SH-SY5Y (cell line): ENCODE data around the gene RABEP2.

Experiments used
- GATA2 ChIP-seq: IDR thresholded peaks from 2 replicates; pipeline ENCODE4 v1.6.1; 2011; ENCODE audit warnings: mild to moderate bottlenecking, low read depth, low read length
- GATA3 ChIP-seq: IDR thresholded peaks from 2 replicates; pipeline ENCODE4 v1.6.1; 2011; ENCODE audit warnings: low read depth, mild to moderate bottlenecking, low read length, moderate library complexity

The RABEP2 gene

DNA sequence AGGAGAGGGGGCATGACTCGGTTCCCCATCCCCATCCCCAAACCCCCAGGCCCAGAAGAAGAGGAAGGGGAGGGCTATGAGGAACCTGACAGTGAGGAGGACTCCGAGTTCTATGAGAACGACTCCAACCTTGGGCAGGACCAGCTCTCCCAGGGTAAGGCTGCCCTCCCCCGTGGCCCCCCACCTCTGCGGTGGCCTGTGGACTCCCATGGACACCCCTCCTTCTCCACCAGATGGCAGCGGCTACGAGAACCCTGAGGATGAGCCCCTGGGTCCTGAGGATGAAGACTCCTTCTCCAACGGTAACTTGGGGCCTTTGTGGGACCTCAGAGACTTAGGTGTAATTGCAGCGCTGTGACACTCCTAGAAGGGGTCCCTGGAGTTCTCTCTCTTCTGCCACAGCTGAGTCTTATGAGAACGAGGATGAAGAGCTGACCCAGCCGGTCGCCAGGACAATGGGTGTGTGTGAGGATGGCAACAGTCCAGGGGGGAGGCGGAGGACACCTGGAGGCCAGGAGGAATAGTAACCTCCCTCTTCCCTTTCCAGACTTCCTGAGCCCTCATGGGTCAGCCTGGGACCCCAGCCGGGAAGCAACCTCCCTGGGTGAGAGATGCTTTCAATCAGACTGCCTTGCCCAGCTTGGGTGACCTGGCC, 12.3 kb upstream of the RABEP2 start:
- TF ChIP-seq GATA2: no peak

DNA sequence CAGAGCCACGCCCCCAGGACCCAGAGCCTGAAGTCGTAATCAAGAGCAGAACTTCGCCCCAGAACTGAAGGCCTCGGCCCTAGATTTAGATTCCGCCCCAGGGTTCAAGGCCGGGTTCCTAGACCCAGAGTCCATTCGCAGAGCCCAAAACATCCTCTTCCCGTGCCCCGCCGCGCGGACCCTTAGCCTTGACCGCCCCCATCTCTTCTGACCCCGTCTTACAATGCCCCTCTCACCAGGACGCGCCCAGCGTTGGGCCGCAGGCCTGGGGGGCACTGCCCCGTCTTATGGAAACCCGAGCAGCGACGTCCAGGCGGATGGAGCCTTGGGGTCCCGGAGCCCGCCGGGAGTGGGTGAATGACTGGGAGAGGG, 11.7 kb upstream of the RABEP2 start:
- TF ChIP-seq GATA2: no peak
- TF ChIP-seq GATA3: no peak

- TF ChIP-seq GATA3: no peak
- no peak for TF ChIP-seq GATA2
Measured at GRCh38 chr16:28935924-28936783, 11.1 kb upstream of the RABEP2 start.

DNA sequence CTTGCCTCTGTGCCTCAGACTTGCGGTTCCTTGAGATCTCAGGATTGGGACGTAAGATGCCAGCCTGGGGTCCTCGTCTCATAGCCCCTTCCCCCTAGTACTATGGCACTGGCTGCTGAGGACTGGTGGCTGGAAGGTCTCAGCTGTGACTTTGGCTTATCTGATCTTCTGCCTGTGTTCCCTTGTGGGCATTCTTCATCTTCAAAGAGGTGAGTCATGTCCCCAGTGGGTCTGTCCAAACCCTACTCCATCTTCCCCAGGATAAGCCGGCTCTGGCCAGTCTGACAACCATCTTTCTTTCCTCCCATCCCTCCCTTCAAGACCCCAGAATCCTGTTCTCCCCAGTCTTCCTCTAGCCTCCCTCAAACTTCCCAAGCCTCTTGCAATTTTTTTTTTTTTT, 10.3 kb upstream of the RABEP2 start:
- TF ChIP-seq GATA3 (no peak), GATA2 (no peak)

GRCh38 chr16:28933171-28933570, 8.1 kb upstream of the RABEP2 start:
- no peak for TF ChIP-seq GATA3
- TF ChIP-seq GATA2: no peak

GRCh38 chr16:28932339-28933141, 7.5 kb upstream of the RABEP2 start:
- no peak for TF ChIP-seq GATA2

DNA sequence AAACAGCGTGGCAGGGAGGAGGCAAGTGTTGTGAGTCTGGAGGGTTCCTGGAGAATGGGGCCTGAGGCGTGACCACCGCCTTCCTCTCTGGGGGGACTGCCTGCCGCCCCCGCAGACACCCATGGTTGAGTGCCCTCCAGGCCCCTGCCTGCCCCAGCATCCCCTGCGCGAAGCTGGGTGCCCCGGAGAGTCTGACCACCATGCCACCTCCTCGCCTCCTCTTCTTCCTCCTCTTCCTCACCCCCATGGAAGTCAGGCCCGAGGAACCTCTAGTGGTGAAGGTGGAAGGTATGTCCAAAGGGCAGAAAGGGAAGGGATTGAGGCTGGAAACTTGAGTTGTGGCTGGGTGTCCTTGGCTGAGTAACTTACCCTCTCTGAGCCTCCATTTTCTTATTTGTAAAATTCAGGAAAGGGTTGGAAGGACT, 6.8 kb upstream of the RABEP2 start, which contains the start of gene CD19:
CD19 (plus strand) TSS at position 171 of the 425 bp plus-strand sequence; CDS start at position 201, 30 bp downstream.
- TF ChIP-seq GATA2: no peak
- no peak for TF ChIP-seq GATA3

DNA sequence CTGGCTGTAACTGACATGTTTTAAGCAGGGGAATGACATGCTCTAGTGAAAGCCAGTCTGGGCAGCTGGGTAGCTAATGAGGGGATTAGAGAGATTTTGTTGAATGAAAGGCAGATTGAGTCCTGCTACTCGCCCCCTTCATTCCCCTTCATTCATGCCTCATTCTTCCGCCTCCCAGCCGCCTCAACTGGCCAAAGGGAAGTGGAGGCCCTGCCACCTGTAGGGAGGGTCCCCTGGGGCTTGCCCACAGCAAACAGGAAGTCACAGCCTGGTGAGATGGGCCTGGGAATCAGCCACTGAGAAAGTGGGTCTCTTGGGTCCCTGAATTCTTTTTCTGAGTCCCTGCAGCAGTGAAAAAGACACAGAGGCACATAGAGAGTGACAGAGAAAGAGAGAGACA, 5.6 kb upstream of the RABEP2 start:
- TF ChIP-seq GATA2 (no peak), GATA3 (no peak)

- TF ChIP-seq GATA2 (no peak), GATA3 (no peak)
Measured at GRCh38 chr16:28930203-28930602, 5.2 kb upstream of the RABEP2 start.

- TF ChIP-seq GATA3 (no peak), GATA2 (no peak)
Measured at GRCh38 chr16:28927815-28928214, 2.8 kb upstream of the RABEP2 start.

- TF ChIP-seq GATA2 (peak; percentile 53; the same call in 1 of the 2 replicates), GATA3 (no peak)
Measured at GRCh38 chr16:28925386-28926228, 569 bp upstream of the RABEP2 start.

DNA sequence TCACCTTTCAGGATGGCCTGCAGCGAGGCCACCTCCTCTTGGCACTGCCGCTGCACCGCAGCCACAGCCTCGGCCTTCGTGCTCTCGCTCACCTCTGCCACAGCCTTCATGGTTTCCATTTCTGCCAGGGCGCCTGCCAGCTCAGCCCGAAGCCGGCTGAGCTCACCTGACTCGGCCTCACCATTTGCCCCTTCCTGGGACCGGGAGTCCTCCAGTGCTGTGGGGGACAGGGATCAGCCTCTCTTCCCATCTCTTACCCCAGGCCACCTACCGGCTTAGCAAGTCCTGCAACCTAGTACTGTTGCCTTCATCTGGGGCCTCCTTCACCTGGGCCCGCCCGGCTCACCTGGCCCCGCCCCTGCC, 658 bp downstream of the RABEP2 start:
- no peak for TF ChIP-seq GATA3
- TF ChIP-seq GATA2: no peak

- TF ChIP-seq GATA2: no peak
- no peak for TF ChIP-seq GATA3
Measured at GRCh38 chr16:28923652-28924398, 1.2 kb downstream of the RABEP2 start.

DNA sequence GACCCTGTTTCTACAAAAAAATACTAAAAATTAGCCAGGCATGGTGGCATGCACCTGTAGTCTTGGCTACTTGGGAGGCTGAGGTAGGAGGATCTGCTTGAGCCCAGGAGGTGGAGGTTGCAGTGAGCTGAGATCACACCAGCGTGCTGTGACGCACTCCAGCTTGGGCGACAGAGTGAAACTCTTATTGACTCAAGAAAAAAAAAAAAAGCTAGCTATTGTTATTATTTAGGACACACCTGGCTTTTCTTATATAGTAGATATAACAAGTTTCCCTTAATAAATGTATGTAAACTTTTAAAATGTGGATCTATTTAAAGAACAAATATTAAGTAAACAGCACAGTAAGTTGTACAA, 1.8 kb downstream of the RABEP2 start:
- no peak for TF ChIP-seq GATA3
- no peak for TF ChIP-seq GATA2
